GM21619 (cell line): Measurements from ENCODE around the gene PGM2L1.

ENCODE experiments used
- ATAC-seq: cut with Tn5 transposase; IDR thresholded peaks from one replicate; pipeline ENCODE4 v1.9.1; 2021; ENCODE audit not compliant: unreplicated experiment

PGM2L1 gene

GRCh38 chr11:74307434-74307833 is 90.8 kb downstream of the PGM2L1 start:
- ATAC-seq: no peak

DNA sequence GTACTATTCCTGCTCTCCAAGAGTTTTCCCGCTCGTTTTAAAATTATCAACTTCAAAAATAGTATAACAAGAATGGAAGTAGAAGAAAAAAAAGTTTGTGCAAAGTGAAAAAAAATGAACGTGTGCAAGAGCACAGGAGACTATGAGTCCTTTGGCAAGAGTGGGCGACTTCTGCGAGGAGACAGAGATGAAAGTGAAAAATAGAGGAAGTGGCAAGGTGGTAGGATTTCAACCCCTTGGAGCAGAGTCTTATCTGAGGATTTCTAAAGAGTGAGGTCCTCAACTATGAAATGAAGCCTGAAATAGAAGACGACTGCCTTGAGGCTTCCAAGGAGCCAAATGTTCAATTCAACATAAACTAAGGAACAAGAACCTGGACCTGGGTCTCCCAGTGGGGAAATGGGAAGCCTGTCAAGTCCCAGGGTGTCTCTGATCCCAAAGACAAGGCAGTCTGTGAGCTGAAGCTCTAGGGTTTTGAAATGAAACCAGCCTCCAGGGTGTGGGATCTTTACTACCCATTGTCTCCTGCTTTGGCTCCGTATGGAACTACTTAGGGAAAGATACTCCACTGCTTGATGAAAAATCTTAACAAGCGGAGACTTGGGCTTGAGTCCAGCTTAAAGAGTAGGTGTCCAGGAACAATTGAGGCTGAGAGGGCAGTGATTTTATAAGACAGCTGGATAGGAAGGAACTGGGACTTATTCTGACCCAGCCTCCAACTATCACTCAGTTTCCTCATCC is 91.6 kb downstream of the PGM2L1 start:
- ATAC-seq: no peak

DNA sequence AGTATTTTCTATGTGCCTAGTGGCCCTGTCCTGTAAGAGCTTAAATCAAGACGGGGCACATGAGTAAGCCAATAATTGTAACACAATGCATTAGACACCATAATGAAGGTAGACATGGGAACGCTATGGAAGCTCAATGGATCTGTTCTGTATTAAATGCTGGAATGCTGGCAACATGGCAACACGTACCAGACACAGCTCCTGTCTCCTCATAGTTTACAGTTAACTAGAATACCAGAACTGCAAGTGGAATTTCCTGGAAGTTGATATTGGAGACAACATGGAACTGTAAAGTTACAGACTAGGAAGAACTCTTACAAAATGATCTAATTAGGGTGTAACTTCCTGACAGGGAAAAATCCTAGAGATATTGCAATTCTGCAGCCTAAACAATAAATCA is 99.2 kb downstream of the PGM2L1 start:
- no peak for ATAC-seq

DNA sequence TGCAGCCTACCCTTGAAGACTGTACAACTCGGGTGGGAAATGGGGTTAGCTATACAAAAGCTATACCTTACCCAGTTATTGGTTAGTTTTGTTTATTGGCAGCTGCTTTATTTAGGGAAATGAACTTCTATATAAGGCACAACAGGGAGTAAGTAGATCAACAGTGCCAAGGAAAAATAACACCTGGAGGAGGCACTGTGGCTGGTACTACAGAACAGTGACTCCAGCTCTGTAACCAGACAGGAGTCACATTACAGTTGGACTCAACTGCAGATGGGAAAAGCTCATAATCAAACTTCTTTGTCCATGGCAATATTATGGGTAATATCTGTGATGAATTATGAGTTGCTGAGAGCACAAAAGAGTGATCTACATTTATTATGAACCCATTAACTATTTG is 100.7 kb downstream of the PGM2L1 start:
- ATAC-seq: no peak

- ATAC-seq: no peak
Observed at GRCh38 chr11:74288911-74289310, 109.3 kb downstream of the PGM2L1 start.

- ATAC-seq: no peak
Observed at GRCh38 chr11:74288161-74288560, 110.1 kb downstream of the PGM2L1 start.

- ATAC-seq: no peak
Observed at GRCh38 chr11:74284466-74284865, 113.8 kb downstream of the PGM2L1 start.

DNA sequence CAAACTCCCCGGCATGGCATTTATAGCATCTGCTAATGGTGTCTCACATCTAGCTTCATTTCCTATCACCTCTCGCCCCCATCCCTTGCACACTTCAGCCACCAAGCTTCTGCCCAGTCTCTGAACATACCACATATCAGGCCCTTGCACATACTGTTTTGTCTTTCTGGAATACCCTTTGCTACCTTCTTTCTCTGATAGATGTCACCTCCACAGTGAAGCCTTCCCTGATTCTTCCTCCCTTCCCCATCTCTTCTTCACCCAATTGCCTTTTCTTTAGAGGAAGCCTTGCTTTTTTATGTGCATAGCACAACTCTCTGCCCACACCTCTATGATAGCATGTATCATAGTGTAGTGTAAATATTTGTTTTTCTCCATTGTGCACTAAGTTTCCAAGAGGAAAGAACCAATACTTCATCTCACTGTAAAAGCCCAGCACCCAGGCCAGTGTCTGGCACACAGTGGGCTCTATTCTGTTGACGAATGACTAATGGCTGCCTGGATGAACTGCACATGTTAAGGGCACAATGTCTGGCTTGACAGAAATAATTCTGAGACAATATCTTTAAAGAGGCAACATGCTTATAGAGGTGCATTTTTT is 114.6 kb downstream of the PGM2L1 start:
- ATAC-seq: no peak

DNA sequence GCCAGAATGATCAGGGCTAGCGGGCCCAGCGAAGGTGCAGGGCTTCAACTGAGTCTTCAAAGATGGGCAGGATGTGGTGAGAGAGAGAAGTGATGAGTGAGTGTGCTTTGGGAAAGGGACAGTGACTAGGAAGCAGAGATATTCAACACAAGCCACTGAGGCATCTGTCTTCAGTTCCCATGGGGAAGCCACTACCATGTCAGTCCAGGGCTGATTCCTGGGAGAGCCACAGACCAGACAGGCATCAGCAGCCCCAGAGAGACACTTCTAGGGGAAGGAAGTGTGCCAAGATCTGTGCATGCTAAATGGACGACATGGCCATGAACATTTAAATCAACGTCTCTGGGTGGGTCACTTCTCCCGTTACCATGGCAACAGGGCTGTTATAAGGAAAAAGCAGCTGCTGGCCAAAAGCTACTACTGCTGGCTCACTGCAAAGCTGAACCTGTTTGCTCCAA is 115.3 kb downstream of the PGM2L1 start:
- no peak for ATAC-seq

- ATAC-seq: no peak
Observed at GRCh38 chr11:74282421-74282820, 115.8 kb downstream of the PGM2L1 start.

DNA sequence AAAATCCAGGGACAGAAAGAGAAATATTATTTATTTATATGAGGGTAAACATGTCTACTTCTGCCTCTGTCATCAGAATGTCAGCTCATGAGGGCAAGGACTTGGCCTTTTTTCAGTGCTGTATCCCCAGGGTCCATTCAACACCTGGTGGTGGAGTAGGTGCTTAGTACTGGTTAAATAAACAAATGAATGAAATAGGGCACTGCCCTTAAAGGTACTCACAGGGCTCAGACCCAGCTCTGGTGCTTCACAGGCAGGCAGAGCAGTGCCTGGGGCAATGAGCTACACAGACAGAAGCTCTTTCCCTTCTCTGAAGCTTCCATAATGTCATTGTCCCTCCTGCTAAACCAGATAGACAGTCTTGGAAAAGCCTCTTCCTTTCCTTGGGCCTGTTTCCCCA is 117.7 kb downstream of the PGM2L1 start:
- ATAC-seq: no peak
